GM21360 (cell line): ENCODE data around the gene LAMB4.

Source experiments
- ATAC-seq: cut with Tn5 transposase; IDR thresholded peaks from one replicate; pipeline ENCODE4 v1.9.1; 2021; ENCODE audit warnings: mild to moderate bottlenecking, moderate library complexity; ENCODE audit not compliant: unreplicated experiment

The LAMB4 gene

GRCh38 chr7:107999779-108000560 is 130.2 kb downstream of the LAMB4 start:
- ATAC-seq: no peak

- no peak for ATAC-seq
Observed at GRCh38 chr7:107998660-107999480, 131.3 kb downstream of the LAMB4 start.

GRCh38 chr7:107998150-107998549 is 132.0 kb downstream of the LAMB4 start:
- no peak for ATAC-seq

DNA sequence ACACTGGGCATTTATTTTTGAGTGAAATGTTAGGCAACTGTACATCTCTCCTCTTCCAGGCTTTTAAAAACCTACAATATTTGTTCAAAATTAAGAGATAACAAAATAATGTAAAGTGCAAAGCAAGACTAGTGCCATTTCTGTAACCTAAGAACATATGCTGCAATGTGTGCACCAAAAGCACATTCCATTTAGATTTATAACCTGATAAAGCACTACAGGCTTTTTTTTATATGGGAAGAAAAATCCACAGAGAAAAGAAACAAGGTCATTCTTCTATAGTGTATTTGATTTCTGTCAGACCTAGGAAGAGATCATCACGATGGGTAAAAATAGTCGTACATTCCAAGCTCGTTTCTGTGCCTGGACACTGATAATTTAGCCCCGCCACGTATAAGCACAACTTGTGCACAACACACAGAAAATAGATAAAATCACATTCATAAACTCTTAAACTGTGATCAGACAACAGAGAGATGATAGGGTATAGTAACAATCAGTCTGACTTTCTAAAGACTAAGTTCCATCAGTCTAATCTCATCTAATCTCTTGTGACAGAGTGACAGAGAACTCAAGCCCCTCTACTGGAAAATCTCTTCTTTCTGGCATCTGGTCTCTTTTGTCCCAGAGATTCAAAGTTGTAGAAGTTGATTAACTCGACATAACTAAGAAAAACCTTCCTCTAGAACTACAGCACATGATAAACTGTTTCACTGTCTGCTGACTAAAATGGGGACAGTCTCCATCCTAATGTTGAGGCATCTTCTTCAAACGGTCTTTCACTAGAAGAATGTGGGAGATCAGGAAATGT is 133.9 kb downstream of the LAMB4 start:
- ATAC-seq: no peak

DNA sequence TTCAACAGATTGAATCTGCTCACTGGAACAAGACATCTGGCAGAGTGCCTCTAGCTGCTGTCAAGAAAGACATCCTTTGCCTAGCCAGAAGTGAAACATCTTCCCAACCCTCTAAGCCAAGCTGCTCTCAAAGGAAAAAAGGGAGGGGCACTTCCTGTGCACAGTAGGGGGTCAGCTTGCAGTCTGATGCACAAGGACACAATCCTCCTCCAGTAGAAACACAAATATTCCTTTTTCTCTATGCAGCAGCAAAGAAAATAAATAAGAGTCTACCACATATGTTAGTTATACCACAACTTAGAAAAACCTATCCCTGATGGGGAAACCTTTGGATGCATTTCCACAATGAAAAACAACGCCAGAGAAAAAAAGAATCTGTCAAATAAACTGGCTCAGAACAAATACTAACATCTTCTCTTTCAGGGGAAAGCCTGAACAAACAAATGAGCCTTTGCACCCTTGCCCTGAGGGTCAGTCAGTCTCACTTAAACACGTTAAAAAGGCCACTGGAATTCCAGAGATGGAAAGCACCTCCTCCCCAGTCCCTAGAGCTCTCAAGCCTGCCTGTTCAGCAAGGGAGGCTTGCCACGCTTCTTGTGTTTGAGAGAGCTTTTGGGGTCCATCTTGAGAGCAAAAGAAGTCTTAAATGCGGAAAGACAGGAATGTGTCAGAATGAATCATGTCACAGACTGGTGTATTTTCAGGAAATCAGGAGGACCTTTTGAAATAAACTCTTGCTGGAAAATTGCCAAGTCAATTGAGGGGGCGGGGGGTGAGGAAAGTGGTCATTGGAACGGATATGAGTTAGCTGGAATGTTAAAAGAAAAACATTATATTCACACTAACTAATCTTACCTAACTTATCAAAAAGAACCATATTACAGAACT is 134.7 kb downstream of the LAMB4 start:
- no peak for ATAC-seq

GRCh38 chr7:107994421-107995030 is 135.6 kb downstream of the LAMB4 start:
- ATAC-seq: no peak

GRCh38 chr7:107993891-107994291 is 136.3 kb downstream of the LAMB4 start:
- ATAC-seq: no peak

GRCh38 chr7:107989618-107990373 is 140.4 kb downstream of the LAMB4 start:
- no peak for ATAC-seq

- ATAC-seq: no peak
Observed at GRCh38 chr7:107982918-107983389, 147.2 kb downstream of the LAMB4 start.

DNA sequence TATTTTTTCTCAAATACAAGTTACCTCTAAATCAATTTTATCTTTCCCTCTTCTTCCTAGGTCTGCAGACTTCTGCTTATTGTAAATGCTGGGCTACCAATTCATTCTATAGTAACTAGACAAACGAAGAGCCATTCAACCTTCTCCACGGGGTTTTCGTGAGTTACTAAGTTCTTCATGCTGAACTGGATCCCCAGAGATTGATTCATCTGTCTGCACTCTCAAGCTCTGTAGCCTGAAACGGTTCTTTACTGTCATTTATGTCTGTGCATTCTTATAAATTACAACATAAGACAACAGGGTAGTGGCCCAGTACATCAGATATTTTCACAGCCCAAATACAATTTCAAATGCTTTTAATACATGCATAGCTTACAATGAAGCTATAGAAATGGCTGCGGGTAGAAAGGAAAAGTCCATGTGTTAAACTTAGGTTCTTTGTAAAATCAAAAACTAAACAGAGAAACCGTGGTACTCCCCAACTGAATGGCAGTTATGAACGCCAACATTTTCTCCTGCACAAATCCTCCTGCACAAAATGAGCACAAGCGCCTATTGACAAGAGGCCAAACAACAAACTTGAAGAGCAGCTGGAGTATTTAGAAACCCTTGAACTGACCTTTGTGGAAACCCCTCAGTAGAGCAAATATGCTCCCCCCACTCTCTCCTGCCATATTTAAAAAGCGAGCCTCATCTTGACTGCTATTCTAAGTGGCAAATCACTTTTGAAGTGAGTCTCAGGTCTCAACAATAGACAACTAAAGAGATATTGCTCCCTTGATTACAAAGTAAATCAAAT is 147.9 kb downstream of the LAMB4 start:
- ATAC-seq: no peak

DNA sequence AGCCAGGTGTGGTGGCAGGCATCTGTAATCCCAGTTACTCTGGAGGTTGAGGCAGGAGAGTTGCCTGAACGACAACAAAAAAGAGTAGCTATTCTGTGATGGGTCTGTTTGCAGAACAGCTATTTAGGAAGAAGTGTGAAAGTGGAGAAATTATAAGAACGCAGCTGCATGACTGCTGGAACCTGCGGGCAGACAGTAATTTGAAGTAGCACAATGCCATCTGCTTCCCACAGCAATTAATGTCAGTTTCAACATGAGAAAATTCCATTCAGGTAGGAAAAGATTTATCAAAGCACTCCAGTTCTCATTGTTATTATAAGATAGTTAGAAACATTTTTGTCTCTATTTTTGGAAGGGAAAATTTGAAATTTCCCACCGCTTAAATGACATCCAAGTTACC is 148.7 kb downstream of the LAMB4 start:
- no peak for ATAC-seq

- no peak for ATAC-seq
Observed at GRCh38 chr7:107980671-107981190, 149.4 kb downstream of the LAMB4 start.

DNA sequence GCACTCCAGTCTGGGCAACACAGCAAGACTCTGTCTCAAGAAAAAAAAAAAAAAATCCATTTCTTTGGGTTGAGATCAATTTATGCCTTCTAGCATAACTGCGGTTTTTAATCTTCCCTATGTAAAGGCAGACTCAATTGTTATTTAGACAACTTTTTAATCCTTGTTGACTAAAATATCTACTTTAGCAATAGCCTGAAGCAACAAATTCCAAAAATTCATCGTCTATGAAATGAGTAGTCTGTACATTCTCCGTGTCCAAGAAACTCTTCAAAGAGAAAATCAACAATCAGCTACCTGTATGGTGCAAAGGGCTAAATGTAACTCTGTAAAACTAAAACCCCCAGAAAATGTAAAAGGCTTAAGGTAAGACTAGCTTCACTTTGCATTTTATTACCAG is 150.0 kb downstream of the LAMB4 start:
- ATAC-seq: no peak

GRCh38 chr7:107978815-107979408 is 151.2 kb downstream of the LAMB4 start:
- ATAC-seq: no peak

GRCh38 chr7:107977048-107977447 is 153.1 kb downstream of the LAMB4 start:
- ATAC-seq: no peak

DNA sequence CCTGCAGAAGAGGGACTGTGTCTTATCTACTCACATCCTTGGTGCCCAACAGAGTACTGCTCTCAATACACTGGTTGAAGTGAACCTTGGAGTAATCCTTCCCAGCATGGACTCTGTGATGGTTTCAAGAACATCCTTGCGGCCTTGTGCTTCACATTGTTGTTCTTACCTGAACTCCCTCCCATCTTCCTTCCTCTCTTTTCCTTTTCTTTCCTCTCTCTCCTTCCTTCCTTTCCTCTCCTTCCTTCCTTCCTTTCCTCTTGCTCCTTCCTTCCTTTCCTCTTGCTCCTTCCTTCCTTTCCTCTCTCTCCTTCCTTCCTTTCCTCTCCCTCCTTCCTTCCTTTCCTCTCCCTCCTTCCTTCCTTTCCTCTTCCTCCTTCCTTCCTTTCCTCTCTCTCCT is 153.5 kb downstream of the LAMB4 start:
- ATAC-seq: no peak

DNA sequence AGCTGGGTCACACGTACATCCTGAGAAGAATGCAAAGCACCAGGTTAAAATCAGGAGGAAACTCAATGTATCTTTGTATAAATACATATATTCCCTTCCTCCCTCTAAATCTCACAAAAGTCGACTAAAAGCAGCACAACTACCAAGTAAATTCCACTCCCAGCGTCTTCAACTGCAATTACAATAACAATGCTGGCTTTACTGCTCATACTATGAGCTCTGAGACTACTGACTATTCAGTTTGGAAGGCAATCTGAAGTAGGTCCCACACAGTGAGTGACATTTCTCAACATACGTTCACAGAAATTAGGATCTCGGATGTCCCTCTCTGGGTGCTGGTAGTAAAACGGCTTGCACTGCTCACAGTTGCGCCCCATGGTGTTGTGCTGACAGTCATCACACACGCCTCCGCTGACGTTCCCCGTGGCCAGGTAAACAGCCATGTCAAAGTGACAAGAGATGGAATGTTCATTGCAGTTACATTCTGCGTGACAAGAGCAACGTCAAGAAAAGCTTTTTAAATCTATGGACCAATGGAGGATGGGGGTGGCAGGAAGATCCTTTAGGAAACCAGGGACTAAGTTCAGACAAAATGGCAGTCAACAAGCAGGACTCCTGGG is 154.7 kb downstream of the LAMB4 start:
- no peak for ATAC-seq
